ENCODE results near the gene EFNA5. TPM values are rescaled to one million over a fixed set of nuclear protein-coding genes. Genes with fewer than 3 reads are reported as not detected.

Gene EFNA5
- total and polyA plus RNA-seq, 2 of the 8 experiments (the other 6 are each of a cell fraction or from before 2014, with no cell fraction given), result 9.6 to 21.8 TPM

DNA sequence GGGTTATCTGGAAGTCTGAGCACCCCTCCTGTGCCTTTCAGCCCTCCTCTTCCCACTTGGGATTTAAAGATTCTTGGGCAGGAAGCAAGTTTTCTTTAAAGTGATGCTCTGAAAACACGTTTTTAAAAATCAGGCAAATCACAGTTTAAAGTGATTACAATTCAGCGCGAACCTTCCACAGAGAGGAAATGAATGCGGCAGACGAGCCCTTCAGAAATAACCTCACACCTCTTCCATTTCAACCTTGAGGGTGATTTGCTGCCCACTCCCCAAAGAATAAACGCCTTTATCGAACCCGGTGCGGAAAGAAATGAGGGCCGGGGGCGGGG is 2.3 kb upstream of the EFNA5 start:
- H3K79me1 ChIP-seq (ENCODE audit: low read depth, low read length), result no peaks in the 10 kb centered on the region
- H4K5ac ChIP-seq (ENCODE audit: insufficient read length, low read depth, low read length), result peak overlapping the region; percentile 13
- no peak overlapping the region for H3K14ac ChIP-seq (ENCODE audit: insufficient read length)
- ChIA-PET POLR2A (ENCODE audit: partially characterized antibody) (interaction anchor here (1.0 kb wide), 1 partner anchor 426 kb away, joined by 3 read pairs; no protein-coding TSS in a partner anchor), CTCF (ENCODE audit: partially characterized antibody) (interaction anchor here (0.5 to 2.1 kb wide), 6 partner anchors 10 to 423 kb away, joined by 3 to 7 read pairs (median 5); no protein-coding TSS in a partner anchor)
- peak overlapping the region in 3 of 4 experiments; percentile 22 to 56 (median 51); a peak in 5 of 7 replicates for H3K9ac ChIP-seq (replicated peaks in 1 of 4; ENCODE audit: extremely low read depth in 1 of 4, low read depth in 3 of 4, low read length in 3 of 4)
- H2AK5ac ChIP-seq (ENCODE audit: low read depth, low read length), result no peak overlapping the region
- no peak overlapping the region for H2BK120ac ChIP-seq (replicated peaks; ENCODE audit: low read depth, low read length)
- H3K23me2 ChIP-seq (ENCODE audit: low read depth, low read length), result peaks cover 31% of the 10 kb centered on the region
- peak overlapping the region; percentile 97 to 99 for H3K4me2 ChIP-seq (ENCODE audit: insufficient read depth in 1 of 2, low read depth in 2 of 2, low read length in 2 of 2)
- H2BK15ac ChIP-seq (ENCODE audit: low read length), result no peak overlapping the region
- peaks cover 0 to 13% of the 10 kb centered on the region in 2 experiments; a peak in 2 of 4 replicates for H3K79me2 ChIP-seq (ENCODE audit: control insufficient read depth in 1 of 2, insufficient read depth in 2 of 2, low read length in 2 of 2)
- H4K91ac ChIP-seq (replicated peaks; ENCODE audit: insufficient read length, low read length), result peak overlapping the region; percentile 30
- 0 out of 2 replicates have a peak overlapping the region, but pooled peaks have one; percentile 72 for H2BK20ac ChIP-seq (ENCODE audit: low read length)
- H2BK5ac ChIP-seq (ENCODE audit: low read depth, low read length), result peak overlapping the region; percentile 73; the same call in 1 of the 2 replicates
- H4K20me1 ChIP-seq (replicated peaks in 1 of 2; ENCODE audit: control insufficient read depth in 1 of 2, insufficient read depth in 2 of 2, low read length in 2 of 2), result no peaks in the 10 kb centered on the region
- H3K4me3 ChIP-seq (ENCODE audit: extremely low read depth in 1 of 4, insufficient read depth in 2 of 4, low read depth in 3 of 4, low read length in 4 of 4), result peak overlapping the region; percentile 76 to 84 (median 80)
- H2BK12ac ChIP-seq (ENCODE audit: low read depth, low read length), result peak overlapping the region; percentile 94
- no peak overlapping the region for H4K8ac ChIP-seq (ENCODE audit: extremely low read depth, insufficient read depth, low read length)
- peak overlapping the region; percentile 87 for H3K18ac ChIP-seq (ENCODE audit: extremely low read depth, low read length)
- 1% methylated on average over 11 of the region's 11 CpGs; no CpG with 5 or more reads in 1 of the 2 experiments for WGBS, 2 experiments (ENCODE audit: extremely low coverage in 1 of 2, insufficient coverage in 1 of 2, insufficient read length in 1 of 2, insufficient replicate concordance in 2 of 2, low coverage in 1 of 2, low lambda C conversion rate in 2 of 2, missing lambda C conversion rate in 1 of 2)
- DNase-seq (ENCODE audit: low read depth in 1 of 2, low spot score in 2 of 2) (peak in 1 of 2 experiments; percentile 49), FAIRE-seq (no peak)
- no peaks in the 10 kb centered on the region for H3K9me3 ChIP-seq (ENCODE audit: insufficient read depth in 2 of 2, low read depth in 1 of 2, low read length in 1 of 2)
- peak overlapping the region; percentile 46; the same call in 1 of the 2 replicates for H3K27ac ChIP-seq (ENCODE audit: low read depth, low read length)
- no peak overlapping the region for H3K23ac ChIP-seq (ENCODE audit: insufficient read length)
- H3K36me3 ChIP-seq (ENCODE audit: control insufficient read depth in 2 of 4, insufficient read depth in 4 of 4, low read length in 3 of 4), result no peaks in the 10 kb centered on the region
- H2AFZ ChIP-seq (ENCODE audit: low read length), result peak overlapping the region; percentile 2; the same call in 1 of the 2 replicates
- no peak overlapping the region for H3K56ac ChIP-seq (replicated peaks; ENCODE audit: insufficient read length, low read depth, low read length)
- no peak overlapping the region for H3K4ac ChIP-seq (replicated peaks; ENCODE audit: insufficient read length, low read depth, low read length)
- peaks cover 0 to 14% (median 5%) of the 10 kb centered on the region in 4 experiments; a peak in 4 of 7 replicates for H3K27me3 ChIP-seq (replicated peaks in 1 of 4; ENCODE audit: control insufficient read depth in 3 of 4, extremely low read depth in 1 of 4, insufficient read depth in 3 of 4, low read length in 3 of 4)
- peaks cover 0 to 3% (median 2%) of the 10 kb centered on the region in 4 experiments; a peak in 4 of 7 replicates for H3K4me1 ChIP-seq (replicated peaks in 1 of 4; ENCODE audit: control insufficient read depth in 3 of 4, insufficient read depth in 4 of 4, low read length in 3 of 4)
- TF ChIP-seq, protein P1, sequence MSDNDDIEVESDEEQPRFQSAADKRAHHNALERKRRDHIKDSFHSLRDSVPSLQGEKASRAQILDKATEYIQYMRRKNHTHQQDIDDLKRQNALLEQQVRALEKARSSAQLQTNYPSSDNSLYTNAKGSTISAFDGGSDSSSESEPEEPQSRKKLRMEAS (IDR thresholded peaks at IDR 0.05), result no peak
- TF ChIP-seq BRCA1 (IDR thresholded peaks at IDR 0.05; ENCODE audit: low read depth, low read length), result no peak
- peak; percentile 45 for TF ChIP-seq KDM4A (IDR thresholded peaks at IDR 0.05; ENCODE audit: low read depth, low read length, severe bottlenecking)
- no peak for TF ChIP-seq SRF (IDR thresholded peaks at IDR 0.05; ENCODE audit: low read depth, low read length)
- no peak for TF ChIP-seq BCL11A (IDR thresholded peaks at IDR 0.05; ENCODE audit: low read depth in 2 of 2, low read length in 2 of 2)
- no peak for TF ChIP-seq CHD2 (IDR thresholded peaks at IDR 0.05; ENCODE audit: low read length)
- TF ChIP-seq SIRT6 (IDR thresholded peaks at IDR 0.05; ENCODE audit: low read length), result no peak
- peak; percentile 5; the same call in 1 of the 2 replicates for TF ChIP-seq KDM1A (IDR thresholded peaks at IDR 0.05; ENCODE audit: borderline replicate concordance, low read length)

Data from H1 (cell line).